ENCODE results near the gene SYT5. TPM values are rescaled to one million over a fixed set of nuclear protein-coding genes. Genes with fewer than 3 reads are reported as not detected.
"Not testable (repeated sequence)": the region's sequence is repeated elsewhere in the genome, so short reads cannot be mapped to it uniquely, and the experiment has no call there.

Gene SYT5
- 0.71 and 1.5 TPM in 2 replicates for total RNA-seq (2014; rRNA removed; shearing (Covaris generic))

GRCh38 chr19:55179606-55180484 lies at the start of gene SYT5:
Gene SYT5, minus strand, starts transcription at chr19:55180289. Its CDS starts 1,248 bp downstream, at chr19:55179041.
- DNase-seq (ENCODE audit: low spot score) = no peak

GRCh38 chr19:55229789-55230182 lies 49.7 kb upstream of the SYT5 start:
- DNase-seq (ENCODE audit: low spot score) = no peak

- DNase-seq (ENCODE audit: low spot score) = no peak
These were observed 49.2 kb upstream of the SYT5 start for GRCh38 chr19:55229145-55229788.

DNA sequence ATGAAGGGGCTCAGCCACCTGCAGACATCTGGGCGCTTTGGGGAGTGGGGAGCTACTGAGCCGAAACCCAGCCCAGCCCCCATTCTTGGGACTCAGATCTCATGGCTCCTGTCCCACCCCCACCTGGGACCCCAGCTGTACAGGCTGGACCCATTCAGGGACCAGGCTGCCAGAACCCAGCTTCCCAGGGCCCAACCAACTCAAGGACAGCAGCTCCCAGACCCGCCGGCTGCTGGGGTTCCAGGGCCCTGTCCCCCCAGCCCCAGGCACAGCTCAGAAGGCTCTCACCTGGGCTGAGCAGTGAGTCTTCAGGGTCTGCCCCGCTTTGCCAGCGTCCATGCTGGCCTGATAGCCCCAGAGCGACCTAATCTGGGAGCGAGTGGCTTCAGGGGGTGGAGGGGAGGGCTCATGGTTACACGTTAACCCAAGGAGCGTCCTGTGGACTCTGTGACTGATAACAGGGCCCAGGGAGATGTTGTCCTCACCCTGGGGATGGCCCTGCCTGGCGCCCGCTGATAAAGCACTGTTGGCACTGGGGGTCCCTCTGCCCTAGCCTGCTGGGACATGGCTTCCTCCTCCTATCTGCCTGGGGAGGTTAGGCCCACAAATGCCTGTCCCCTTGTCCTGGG lies 48.4 kb upstream of the SYT5 start, which contains the start of gene TMEM86B:
Gene TMEM86B, minus strand, starts transcription at position 361 of the 629 bp plus-strand sequence. Its CDS starts 22 bp downstream, at position 339.
- DNase-seq (ENCODE audit: low spot score) = no peak

- DNase-seq (ENCODE audit: low spot score) = no peak
These were observed 47.9 kb upstream of the SYT5 start for GRCh38 chr19:55228015-55228391.

DNA sequence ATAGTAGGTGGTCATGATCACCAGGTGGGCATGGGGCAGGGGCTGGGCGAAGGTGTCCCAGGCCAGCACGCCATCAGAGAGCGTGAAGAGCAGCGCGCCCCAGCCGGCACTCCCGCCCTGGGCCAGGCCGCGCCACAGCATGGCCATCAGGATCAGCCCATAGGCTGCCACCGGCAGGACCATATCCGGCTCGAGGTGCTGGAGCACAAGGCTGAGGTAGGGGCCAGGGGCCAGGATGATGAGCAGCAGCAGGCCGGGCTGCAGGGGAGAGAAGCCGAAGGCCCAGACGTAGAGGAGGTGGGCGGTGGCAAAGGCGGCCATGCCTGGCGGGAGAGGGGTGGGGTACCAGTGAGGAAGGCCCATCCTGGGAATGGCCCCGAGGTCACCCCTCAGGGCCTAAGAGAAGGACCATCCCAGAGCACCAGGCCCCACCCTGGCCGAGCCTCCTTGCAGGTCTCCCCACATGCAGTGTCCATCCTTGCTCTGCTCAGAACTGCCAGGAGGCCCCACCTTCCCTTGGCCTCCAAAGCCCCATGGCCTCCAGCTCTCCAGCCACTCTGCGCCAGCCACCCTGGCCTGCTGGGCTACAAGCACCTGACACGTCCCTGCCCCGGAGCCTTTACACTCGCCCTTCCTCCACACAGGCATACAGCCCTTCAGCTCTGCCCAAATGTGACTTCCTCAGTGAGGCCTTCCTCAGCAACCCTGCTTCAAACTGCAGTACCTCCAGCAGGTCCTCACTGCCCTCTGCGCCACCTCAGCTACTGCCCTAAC lies 47.3 kb upstream of the SYT5 start:
- no peak for DNase-seq (ENCODE audit: low spot score)

GRCh38 chr19:55226788-55227187 lies 46.7 kb upstream of the SYT5 start:
- DNase-seq (ENCODE audit: low spot score) = no peak

GRCh38 chr19:55226273-55226672 lies 46.2 kb upstream of the SYT5 start:
- no peak for DNase-seq (ENCODE audit: low spot score)

- peak; percentile 27 for DNase-seq (ENCODE audit: low spot score)
These were observed 45.4 kb upstream of the SYT5 start for GRCh38 chr19:55225415-55225958.

GRCh38 chr19:55224679-55225414 lies 44.8 kb upstream of the SYT5 start:
- DNase-seq (ENCODE audit: low spot score) = not testable (repeated sequence)

DNA sequence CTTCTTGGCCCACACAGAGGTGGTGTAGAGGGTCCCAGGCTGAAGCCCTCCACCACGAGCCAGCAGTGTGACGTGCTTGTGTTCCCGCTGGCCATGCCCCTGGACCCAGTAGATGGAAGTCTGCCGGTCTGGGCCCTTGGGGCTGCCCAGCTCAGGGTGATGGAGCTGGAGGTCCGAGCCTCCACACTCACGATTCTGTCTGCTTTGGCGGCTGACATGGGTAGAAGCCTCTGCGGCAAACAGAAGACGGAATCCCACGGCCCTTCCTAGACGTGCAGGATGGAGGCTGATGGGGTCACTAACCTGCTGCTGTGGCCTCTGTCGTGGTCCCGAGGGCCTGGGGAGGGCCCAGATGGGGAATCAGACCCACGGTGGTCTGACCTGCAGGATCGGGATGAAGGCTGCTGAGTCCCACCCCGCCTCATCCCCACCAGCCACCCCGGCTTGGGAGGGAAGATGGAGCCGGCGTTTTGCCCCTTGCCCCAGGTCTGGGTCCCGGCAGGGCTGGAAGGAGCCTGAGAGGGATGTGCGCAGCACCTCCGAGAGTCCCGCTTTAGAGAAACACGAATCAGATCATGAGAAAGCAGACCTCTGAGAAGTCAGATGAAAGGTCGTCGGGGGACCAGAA lies 44.1 kb upstream of the SYT5 start:
- no peak for DNase-seq (ENCODE audit: low spot score)

- DNase-seq (ENCODE audit: low spot score) = no peak
These were observed 43.4 kb upstream of the SYT5 start for GRCh38 chr19:55223291-55224037.

DNA sequence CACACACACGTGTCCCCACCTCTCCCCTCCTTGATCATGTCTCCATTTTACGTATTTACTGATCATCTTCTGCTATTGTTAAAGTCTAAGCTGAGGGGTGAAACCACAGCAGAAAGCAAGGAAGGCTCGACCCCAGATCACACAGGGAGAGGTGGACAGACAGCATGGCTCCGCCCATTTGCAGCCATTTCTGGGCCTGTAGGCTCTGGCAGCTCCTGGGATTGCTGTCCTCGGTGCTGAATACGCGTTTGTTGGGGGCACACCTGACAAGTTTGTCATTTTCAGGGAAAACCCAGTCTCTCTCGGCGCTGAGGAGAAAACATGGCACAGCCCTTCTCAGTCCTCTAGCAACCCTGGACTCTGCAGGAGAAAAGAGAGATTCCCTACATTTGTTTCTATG lies 40.4 kb upstream of the SYT5 start:
- DNase-seq (ENCODE audit: low spot score) = no peak

DNA sequence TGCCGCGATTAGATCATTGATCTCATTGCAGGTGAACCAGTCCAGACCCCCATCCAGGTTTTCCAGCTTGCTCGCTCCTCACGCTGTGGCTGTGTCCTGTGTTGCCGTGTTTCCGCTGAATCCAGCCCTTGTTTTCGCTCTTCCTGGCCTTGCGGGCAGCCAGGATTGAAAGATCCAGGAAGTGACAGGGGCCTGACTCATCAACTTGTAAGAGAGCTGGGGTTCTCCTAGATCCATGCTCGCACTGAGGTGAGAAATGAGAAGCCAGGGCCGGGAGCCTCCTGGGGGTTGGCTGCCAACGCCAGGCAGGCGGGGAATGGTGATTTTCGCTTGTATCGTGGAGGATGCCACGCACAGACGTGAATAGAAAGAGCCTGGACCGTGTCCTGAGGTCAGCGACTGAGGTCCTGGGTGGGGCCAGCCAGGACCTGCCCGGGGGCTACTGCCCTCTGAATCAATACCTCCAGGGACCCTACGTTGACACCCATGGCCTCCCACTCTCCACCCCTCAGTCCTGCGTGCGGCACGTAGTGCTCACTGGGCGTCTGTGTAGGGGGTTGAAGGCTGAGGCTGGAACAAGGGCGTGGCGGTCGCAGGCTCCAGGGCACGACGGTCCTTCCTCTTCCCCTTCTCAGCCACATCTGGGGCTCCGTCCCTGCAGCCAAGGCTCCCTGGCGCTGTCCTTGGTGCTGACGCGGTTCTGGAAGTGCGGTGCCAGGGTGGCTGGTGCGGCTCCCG lies 36.5 kb upstream of the SYT5 start:
- DNase-seq (ENCODE audit: low spot score) = peak; percentile 99

DNA sequence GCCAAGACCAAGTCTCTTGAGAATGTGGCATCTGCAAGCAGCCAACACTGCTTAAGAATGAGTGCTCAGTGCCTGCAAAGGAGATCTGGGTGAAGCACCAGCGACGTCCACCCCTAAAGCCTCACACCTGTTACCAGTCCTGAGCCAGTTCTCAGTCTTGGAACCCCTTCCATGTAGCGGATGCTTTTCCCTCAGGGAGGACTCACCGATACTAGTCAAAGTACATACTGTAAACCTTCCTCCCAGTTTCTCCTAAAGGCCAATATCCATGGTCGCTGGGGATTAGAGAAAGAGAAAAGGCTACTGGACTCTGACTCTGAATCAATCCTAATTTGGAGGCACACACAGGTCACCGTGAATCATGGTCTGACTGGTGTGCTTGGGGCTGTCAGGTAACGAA lies 33.5 kb upstream of the SYT5 start:
- no peak for DNase-seq (ENCODE audit: low spot score)

GRCh38 chr19:55212447-55212846 lies 32.4 kb upstream of the SYT5 start:
- DNase-seq (ENCODE audit: low spot score) = peak; percentile 98

- DNase-seq (ENCODE audit: low spot score) = peak; percentile 95
These were observed 29.8 kb upstream of the SYT5 start for GRCh38 chr19:55209693-55210472.
